BLaER1 treated with 17β-estradiol and CSF1 and Interleukin-3, amounts not matched to agents 10 nM and 100 nM (cell line): ENCODE results near the gene SULT1A3.
A peak's percentile ranks its signal among the peaks of the same experiment; 100 is the strongest.
"Not testable (repeated sequence)": the region's sequence is repeated elsewhere in the genome, so short reads cannot be mapped to it uniquely, and the experiment has no call there.

Source experiments
- H3K27ac ChIP-seq, 11 experiments: shearing (Covaris generic); formaldehyde crosslinking; 2 replicates each; pipeline ENCODE4 v1.8.1; 2022
- H3K27me3 ChIP-seq, 11 experiments: shearing (Covaris generic); formaldehyde crosslinking; 2 replicates each; pipeline ENCODE4 v1.8.1; 2022
- H3K36me3 ChIP-seq, 11 experiments: shearing (Covaris generic); formaldehyde crosslinking; 2 replicates each; pipeline ENCODE4 v1.8.1; 2022
- H3K4me1 ChIP-seq, 10 experiments: shearing (Covaris generic); formaldehyde crosslinking; 2 replicates each; pipeline ENCODE4 v1.8.1; 2022
- H3K4me2 ChIP-seq, 11 experiments: shearing (Covaris generic); formaldehyde crosslinking; 2 replicates each; pipeline ENCODE4 v1.8.1; 2022
- H3K4me3 ChIP-seq, 10 experiments: shearing (Covaris generic); formaldehyde crosslinking; 2 replicates each; pipeline ENCODE4 v1.8.1; 2022
- H3K9ac ChIP-seq, 11 experiments: shearing (Covaris generic); formaldehyde crosslinking; 2 replicates each; pipeline ENCODE4 v1.8.1; 2022
- H3K9me3 ChIP-seq, 11 experiments: shearing (Covaris generic); formaldehyde crosslinking; replicated peaks in 1 of 11; 2 replicates each; pipeline ENCODE4 v1.8.1; 2022
- H4K20me1 ChIP-seq, 11 experiments: shearing (Covaris generic); formaldehyde crosslinking; 2 replicates each; pipeline ENCODE4 v1.8.1; 2022
- Cebpa-rat ChIP-seq, 11 experiments: shearing (Covaris generic); IDR thresholded peaks; 2 replicates each; pipeline ENCODE4 v1.8.1; 2022

Gene SULT1A3

DNA sequence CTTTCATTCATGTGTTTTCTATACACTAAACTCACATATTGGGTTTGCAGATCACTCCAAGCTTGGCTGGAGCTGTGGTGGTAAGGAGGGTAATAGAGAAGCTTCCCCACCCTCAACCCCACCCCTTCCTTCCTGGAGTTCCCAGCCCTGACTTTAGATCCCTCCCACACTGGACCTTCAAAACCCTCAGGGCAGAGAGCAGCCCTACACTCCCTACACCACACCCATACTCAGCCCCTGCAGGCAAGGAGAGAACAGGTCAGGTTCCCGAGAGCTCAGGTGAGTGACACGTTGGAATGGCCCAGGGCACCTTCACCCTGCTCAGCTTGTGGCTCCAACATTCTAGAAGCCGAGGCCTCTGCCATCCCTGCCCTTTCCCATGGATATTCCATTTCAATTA, at the start of gene SULT1A3:
SULT1A3 (plus strand) TSS at position 207 of the 400 bp plus-strand sequence. CDS start 1,474 bp downstream, outside the sequence.
- not testable (repeated sequence) for H3K4me2 ChIP-seq, H3K4me3 ChIP-seq, H4K20me1 ChIP-seq, H3K36me3 ChIP-seq, H3K27ac ChIP-seq, H3K27me3 ChIP-seq, H3K9me3 ChIP-seq, H3K9ac ChIP-seq, H3K4me1 ChIP-seq

GRCh38 chr16:30151091-30151490, 48.0 kb upstream of the SULT1A3 start:
- Histone ChIP-seq H3K27me3 (no peaks in the 10 kb centered on the region), H3K4me3 (no peak overlapping the region), H3K36me3 (no peaks in the 10 kb centered on the region), H3K4me1 (peaks cover 0 to 9% (median 0%) of the 10 kb centered on the region in 10 experiments; a peak in 5 of 20 replicates), H3K9ac (no peak overlapping the region), H3K9me3 (peaks cover 17 to 35% (median 27%) of the 10 kb centered on the region in 11 experiments), H4K20me1 (no peaks in the 10 kb centered on the region), H3K4me2 (no peak overlapping the region), H3K27ac (no peak overlapping the region)
- no peak for TF ChIP-seq Cebpa-rat (IDR thresholded peaks at IDR 0.05)

DNA sequence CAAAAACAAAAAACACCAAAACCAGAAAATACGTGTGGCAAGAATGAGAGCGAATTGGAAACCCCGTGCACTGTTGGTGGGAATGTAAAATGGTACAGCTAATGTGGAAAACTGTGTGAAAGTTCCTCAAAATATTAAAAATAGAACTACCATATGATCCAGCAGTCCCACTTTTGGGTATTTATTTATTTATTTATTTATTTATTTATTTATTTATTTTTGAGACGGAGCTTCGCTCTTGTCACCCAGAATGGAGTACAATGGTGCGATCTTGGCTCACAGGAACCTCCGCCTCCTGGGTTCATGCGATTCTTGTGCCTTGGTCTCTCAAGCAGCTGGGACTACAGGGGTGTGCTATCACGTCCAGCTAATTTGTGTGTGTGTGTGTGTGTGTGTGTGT, 46.5 kb upstream of the SULT1A3 start:
- peaks cover 0 to 9% (median 0%) of the 10 kb centered on the region in 10 experiments; a peak in 5 of 20 replicates for H3K4me1 ChIP-seq
- no peak overlapping the region for H3K27ac ChIP-seq
- peaks cover 17 to 35% (median 27%) of the 10 kb centered on the region in 11 experiments for H3K9me3 ChIP-seq
- H3K4me3 ChIP-seq = no peak overlapping the region
- no peak overlapping the region for H3K4me2 ChIP-seq
- H3K9ac ChIP-seq = no peak overlapping the region
- no peak for TF ChIP-seq Cebpa-rat (IDR thresholded peaks at IDR 0.05)
- no peaks in the 10 kb centered on the region for H3K27me3 ChIP-seq
- no peaks in the 10 kb centered on the region for H4K20me1 ChIP-seq
- no peaks in the 10 kb centered on the region for H3K36me3 ChIP-seq

DNA sequence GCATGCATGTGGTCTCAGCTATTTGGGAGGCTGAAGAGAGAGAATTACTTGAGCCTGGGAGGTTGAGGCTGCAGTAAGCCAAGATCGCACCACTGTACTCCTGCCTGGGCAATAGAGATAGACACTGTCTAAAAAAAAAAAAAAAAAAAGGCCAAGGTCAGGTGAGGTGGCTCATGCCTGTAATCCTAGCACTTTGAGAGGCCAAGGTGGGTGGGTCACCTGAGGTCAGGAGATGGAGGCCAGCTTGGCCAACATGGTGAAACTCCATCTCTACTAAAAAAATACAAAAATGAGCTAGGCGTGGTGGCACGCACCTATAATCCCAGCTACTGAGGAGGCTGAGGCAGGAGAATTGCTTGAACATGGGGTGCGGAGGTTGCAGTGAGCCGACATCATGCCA, 43.9 kb upstream of the SULT1A3 start:
- H3K27me3 ChIP-seq = no peaks in the 10 kb centered on the region
- H3K9me3 ChIP-seq = peaks cover 0 to 13% (median 5%) of the 10 kb centered on the region in 11 experiments; a peak in 17 of 22 replicates
- H3K4me1 ChIP-seq = peaks cover 0 to 7% (median 0%) of the 10 kb centered on the region in 10 experiments; a peak in 3 of 20 replicates
- no peak overlapping the region for H3K27ac ChIP-seq
- no peaks in the 10 kb centered on the region for H3K36me3 ChIP-seq
- no peaks in the 10 kb centered on the region for H4K20me1 ChIP-seq
- no peak overlapping the region for H3K9ac ChIP-seq
- H3K4me3 ChIP-seq = no peak overlapping the region
- H3K4me2 ChIP-seq = no peak overlapping the region
- TF ChIP-seq Cebpa-rat (IDR thresholded peaks at IDR 0.05) = no peak

GRCh38 chr16:30157214-30157613, 41.8 kb upstream of the SULT1A3 start:
- Histone ChIP-seq H3K27me3 (no peaks in the 10 kb centered on the region), H3K4me1 (0 out of 20 replicates have a peak, but pooled peaks cover 0 to 4% (median 0%) of the 10 kb centered on the region in 10 experiments), H3K27ac (no peak overlapping the region), H3K36me3 (no peaks in the 10 kb centered on the region), H3K4me3 (no peak overlapping the region), H3K9ac (no peak overlapping the region), H3K4me2 (no peak overlapping the region), H3K9me3 (no peaks in the 10 kb centered on the region; a peak in 1 of 22 replicates), H4K20me1 (no peaks in the 10 kb centered on the region)
- TF ChIP-seq Cebpa-rat (IDR thresholded peaks at IDR 0.05) = no peak

DNA sequence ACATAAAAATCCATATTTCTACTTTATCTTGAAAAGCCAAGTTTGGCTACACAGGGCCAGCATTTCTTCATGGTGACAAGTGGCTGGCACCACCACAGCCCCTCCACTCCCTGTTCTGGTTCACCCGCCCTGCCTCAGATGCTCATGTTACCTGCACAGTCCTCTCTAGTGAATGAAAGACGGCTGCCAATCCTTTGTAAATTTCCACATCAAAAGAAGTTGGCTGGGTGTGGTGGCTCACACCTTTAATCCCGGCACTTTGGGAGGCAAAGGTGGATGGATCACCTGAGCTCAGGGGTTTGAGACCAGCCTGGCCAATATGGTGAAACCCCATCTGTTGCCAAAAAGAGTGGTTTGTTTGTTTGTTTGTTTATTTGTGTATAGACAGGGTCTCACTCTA, 35.5 kb upstream of the SULT1A3 start:
- Histone ChIP-seq H3K27me3 (no peaks in the 10 kb centered on the region), H3K4me2 (peak overlapping the region in 1 of 11 experiments; percentile 4; a peak in 1 of 22 replicates), H3K4me1 (peaks cover 14 to 43% (median 23%) of the 10 kb centered on the region in 10 experiments), H3K9me3 (no peaks in the 10 kb centered on the region; a peak in 1 of 22 replicates), H3K36me3 (no peaks in the 10 kb centered on the region), H4K20me1 (no peaks in the 10 kb centered on the region), H3K9ac (no peak overlapping the region), H3K4me3 (no peak overlapping the region), H3K27ac (no peak overlapping the region)
- no peak for TF ChIP-seq Cebpa-rat (IDR thresholded peaks at IDR 0.05)

DNA sequence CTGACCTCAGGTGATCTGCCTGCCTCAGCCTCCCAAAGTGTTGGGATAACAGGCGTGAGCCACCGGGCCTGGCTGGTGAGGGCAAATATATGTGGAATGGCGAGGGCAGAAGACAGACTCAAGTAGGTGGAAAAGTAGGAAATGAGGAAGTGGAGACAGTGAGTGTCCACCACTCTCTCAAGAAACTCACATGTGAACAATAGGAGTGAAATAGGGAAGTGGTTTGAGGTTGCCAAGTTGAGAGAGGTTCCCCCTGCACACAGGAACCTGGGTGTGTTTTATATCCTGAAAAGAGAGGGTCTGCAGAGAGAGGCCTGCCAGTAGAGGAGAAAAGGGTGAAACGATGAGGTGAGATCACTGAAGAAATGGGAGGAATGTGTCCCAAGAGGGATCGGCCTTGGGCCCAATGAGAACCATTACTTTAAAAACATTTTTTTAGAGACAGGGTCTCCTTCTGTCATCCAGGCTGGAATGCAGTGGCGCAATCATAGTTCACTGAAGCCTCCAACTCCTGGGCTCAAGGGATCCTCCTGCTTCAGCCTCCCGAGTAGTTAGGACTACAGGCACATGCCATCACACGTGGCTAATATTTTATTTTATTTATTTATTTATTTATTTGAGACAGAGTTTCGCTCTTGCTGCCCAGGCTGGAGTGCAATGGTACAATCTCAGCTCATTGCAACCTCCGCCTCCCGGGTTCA, 32.7 kb upstream of the SULT1A3 start:
- Histone ChIP-seq H3K4me2 (peak overlapping the region; percentile 15 to 88 (median 67)), H4K20me1 (no peaks in the 10 kb centered on the region), H3K27ac (peak overlapping the region in 7 of 11 experiments; percentile 46 to 64 (median 52); a peak in 14 of 22 replicates), H3K9me3 (no peaks in the 10 kb centered on the region), H3K9ac (peak overlapping the region in 4 of 11 experiments; percentile 9 to 48 (median 38); a peak in 6 of 22 replicates), H3K4me3 (no peak overlapping the region), H3K27me3 (no peaks in the 10 kb centered on the region), H3K4me1 (peaks cover 14 to 43% (median 23%) of the 10 kb centered on the region in 10 experiments), H3K36me3 (no peaks in the 10 kb centered on the region)
- TF ChIP-seq Cebpa-rat (IDR thresholded peaks at IDR 0.05) = peak in 5 of 11 experiments; percentile 34 to 59 (median 40); a peak in 5 of 22 replicates

- H3K4me3 ChIP-seq, H3K27ac ChIP-seq, H3K9me3 ChIP-seq, H3K9ac ChIP-seq, H4K20me1 ChIP-seq, H3K4me2 ChIP-seq, H3K36me3 ChIP-seq, H3K27me3 ChIP-seq: not testable (repeated sequence)
- H3K4me1 ChIP-seq = peaks cover 14 to 42% (median 23%) of the 10 kb centered on the region in 10 experiments
Measured at GRCh38 chr16:30168746-30169145, 30.3 kb upstream of the SULT1A3 start.

DNA sequence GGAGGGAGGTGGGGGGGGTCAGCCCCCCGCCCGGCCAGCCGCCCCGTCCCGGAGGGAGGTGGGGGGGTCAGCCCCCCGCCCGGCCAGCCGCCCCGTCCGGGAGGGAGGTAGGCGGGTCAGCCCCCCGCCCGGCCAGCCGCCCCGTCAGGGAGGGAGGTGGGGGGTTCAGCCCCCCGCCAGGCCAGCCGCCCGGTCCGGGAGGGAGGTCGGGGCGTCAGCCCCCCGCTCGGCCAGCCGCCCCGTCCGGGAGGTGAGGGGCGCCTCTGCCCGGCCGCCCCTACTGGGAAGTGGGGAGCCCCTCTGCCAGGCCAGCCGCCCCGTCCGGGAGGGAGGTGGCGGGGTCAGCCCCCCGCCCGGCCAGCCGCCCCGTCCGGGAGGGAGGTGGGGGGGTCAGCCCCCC, 29.6 kb upstream of the SULT1A3 start:
- peaks cover 14 to 35% (median 23%) of the 10 kb centered on the region in 10 experiments for H3K4me1 ChIP-seq
- H3K9me3 ChIP-seq, H3K4me2 ChIP-seq, H4K20me1 ChIP-seq, H3K9ac ChIP-seq, H3K36me3 ChIP-seq, H3K4me3 ChIP-seq, H3K27me3 ChIP-seq, H3K27ac ChIP-seq: not testable (repeated sequence)

GRCh38 chr16:30170145-30170544, 28.9 kb upstream of the SULT1A3 start:
- H3K4me3 ChIP-seq, H3K9ac ChIP-seq, H3K36me3 ChIP-seq, H3K9me3 ChIP-seq, H3K4me2 ChIP-seq, H3K27ac ChIP-seq, H3K27me3 ChIP-seq, H4K20me1 ChIP-seq: not testable (repeated sequence)
- peaks cover 14 to 28% (median 22%) of the 10 kb centered on the region in 10 experiments for H3K4me1 ChIP-seq
